Type B pancreatic cell (in vitro differentiated cells): ENCODE measurements around the gene ESYT2. TPM values are rescaled to one million over a fixed set of nuclear protein-coding genes. Genes with fewer than 3 reads are reported as not detected.

Source experiments
- DNase-seq: peaks from one replicate; pipeline ENCODE4 v3.0.0; 2021; ENCODE audit warnings: mixed read lengths; ENCODE audit not compliant: unreplicated experiment; ENCODE audit errors: extremely low spot score
- H3K27ac Mint-ChIP-seq: 2 replicates; pipeline ENCODE4 v1.8.0; 2021; ENCODE audit warnings: mild to moderate bottlenecking, mixed read lengths
- H3K27me3 Mint-ChIP-seq: 2 replicates; pipeline ENCODE4 v1.8.0; 2021; ENCODE audit warnings: mixed read lengths
- H3K36me3 Mint-ChIP-seq: 2 replicates; pipeline ENCODE4 v1.8.0; 2021; ENCODE audit warnings: mixed read lengths
- H3K4me1 Mint-ChIP-seq: one replicate; pipeline ENCODE4 v1.8.0; 2021; ENCODE audit warnings: mixed read lengths; ENCODE audit not compliant: unreplicated experiment
- H3K4me3 Mint-ChIP-seq: 2 replicates; pipeline ENCODE4 v1.8.0; 2021; ENCODE audit warnings: mild to moderate bottlenecking, mixed read lengths
- H3K9me3 Mint-ChIP-seq: 2 replicates; pipeline ENCODE4 v1.8.0; 2021; ENCODE audit warnings: mixed read lengths
- CTCF ChIP-seq: fragments of 200-600 bp; sonication (generic); conservative IDR thresholded peaks from 2 replicates; pipeline ENCODE4 v1.5.0; 2021; ENCODE audit warnings: antibody characterized with exemption, mild to moderate bottlenecking
- total RNA-seq: library from RNA; stranded (reverse); gene quantifications from 2 replicates; pipeline ENCODE4 v1.2.1, GENCODE V29; 2021; ENCODE audit warnings: low replicate concordance

ESYT2 gene
- total RNA-seq, 1 donor from 2014 or later = 42.1 TPM

GRCh38 chr7:158753900-158754299 is 75.4 kb downstream of the ESYT2 start:
- Mint-ChIP-seq H3K27me3 (no peaks in the 10 kb centered on the region), H3K9me3 (no peaks in the 10 kb centered on the region), H3K27ac (no peak overlapping the region), H3K4me3 (no peak overlapping the region), H3K4me1 (no peaks in the 10 kb centered on the region), H3K36me3 (peaks cover 29% of the 10 kb centered on the region)
- DNase-seq = no peak
- no peak for TF ChIP-seq CTCF

GRCh38 chr7:158751751-158752150 is 77.6 kb downstream of the ESYT2 start:
- Mint-ChIP-seq H3K36me3 (peaks cover 16% of the 10 kb centered on the region), H3K4me1 (no peaks in the 10 kb centered on the region), H3K4me3 (no peak overlapping the region), H3K27ac (no peak overlapping the region), H3K27me3 (no peaks in the 10 kb centered on the region), H3K9me3 (no peaks in the 10 kb centered on the region)
- no peak for TF ChIP-seq CTCF
- no peak for DNase-seq

GRCh38 chr7:158751199-158751598 is 78.1 kb downstream of the ESYT2 start:
- H3K27me3 Mint-ChIP-seq = no peaks in the 10 kb centered on the region
- H3K9me3 Mint-ChIP-seq = no peaks in the 10 kb centered on the region
- peaks cover 15% of the 10 kb centered on the region for H3K36me3 Mint-ChIP-seq
- TF ChIP-seq CTCF = no peak
- no peak for DNase-seq
- no peaks in the 10 kb centered on the region for H3K4me1 Mint-ChIP-seq
- no peak overlapping the region for H3K27ac Mint-ChIP-seq
- H3K4me3 Mint-ChIP-seq = no peak overlapping the region

GRCh38 chr7:158750702-158751101 is 78.6 kb downstream of the ESYT2 start:
- Mint-ChIP-seq H3K36me3 (peaks cover 14% of the 10 kb centered on the region), H3K27me3 (no peaks in the 10 kb centered on the region), H3K4me1 (no peaks in the 10 kb centered on the region), H3K9me3 (no peaks in the 10 kb centered on the region), H3K27ac (no peak overlapping the region), H3K4me3 (no peak overlapping the region)
- no peak for TF ChIP-seq CTCF
- peak; percentile 13 for DNase-seq

GRCh38 chr7:158749396-158749795 is 79.9 kb downstream of the ESYT2 start:
- TF ChIP-seq CTCF = no peak
- H3K4me1 Mint-ChIP-seq = no peaks in the 10 kb centered on the region
- no peak overlapping the region for H3K27ac Mint-ChIP-seq
- DNase-seq = peak; percentile 37
- no peaks in the 10 kb centered on the region for H3K9me3 Mint-ChIP-seq
- H3K27me3 Mint-ChIP-seq = no peaks in the 10 kb centered on the region
- H3K4me3 Mint-ChIP-seq = no peak overlapping the region
- peaks cover 15% of the 10 kb centered on the region for H3K36me3 Mint-ChIP-seq

- TF ChIP-seq CTCF = no peak
- peaks cover 15% of the 10 kb centered on the region for H3K36me3 Mint-ChIP-seq
- DNase-seq = peak; percentile 10
- H3K4me1 Mint-ChIP-seq = no peaks in the 10 kb centered on the region
- no peaks in the 10 kb centered on the region for H3K27me3 Mint-ChIP-seq
- no peaks in the 10 kb centered on the region for H3K9me3 Mint-ChIP-seq
- H3K4me3 Mint-ChIP-seq = no peak overlapping the region
- H3K27ac Mint-ChIP-seq = no peak overlapping the region
Observed at GRCh38 chr7:158748335-158748734, 81.0 kb downstream of the ESYT2 start.
